Neuronal stem cell (in vitro differentiated cells): ENCODE results near the gene SETD4.

Experiments used
- DNase-seq: peaks from one replicate; pipeline ENCODE4 v3.0.0-alpha.2; 2013; ENCODE audit warnings: low spot score
- H2AFZ ChIP-seq: one replicate; pipeline ENCODE4 v1.6.1; 2013; ENCODE audit warnings: mild to moderate bottlenecking, low read length, inconsistent platforms
- H2AK5ac ChIP-seq: 2 replicates; pipeline ENCODE4 v1.6.1; 2013; ENCODE audit warnings: low read depth, mild to moderate bottlenecking, inconsistent platforms, low read length, moderate library complexity, mixed read lengths
- H2BK120ac ChIP-seq: 2 replicates; pipeline ENCODE4 v1.6.1; 2013; ENCODE audit warnings: low read depth, mild to moderate bottlenecking, inconsistent platforms, low read length, moderate library complexity, mixed read lengths
- H2BK12ac ChIP-seq: one replicate; pipeline ENCODE4 v1.6.1; 2013; ENCODE audit warnings: low read length, inconsistent platforms
- H2BK15ac ChIP-seq: 2 replicates; pipeline ENCODE4 v1.6.1; 2013; ENCODE audit warnings: mild to moderate bottlenecking, low read length, inconsistent platforms, mixed read lengths
- H2BK5ac ChIP-seq: one replicate; pipeline ENCODE4 v1.6.1; 2013; ENCODE audit warnings: inconsistent platforms, mild to moderate bottlenecking, low read length, moderate library complexity
- H3K14ac ChIP-seq: one replicate; pipeline ENCODE4 v1.6.1; 2013; ENCODE audit warnings: low read length, inconsistent platforms
- H3K18ac ChIP-seq: 2 replicates; pipeline ENCODE4 v1.6.1; 2013; ENCODE audit warnings: low read length, inconsistent platforms
- H3K23ac ChIP-seq: 2 replicates; pipeline ENCODE4 v1.6.1; 2013; ENCODE audit warnings: low read depth, mild to moderate bottlenecking, mixed read lengths, low read length, inconsistent platforms; ENCODE audit not compliant: poor library complexity
- H3K27ac ChIP-seq: replicated peaks from 3 replicates; pipeline ENCODE4 v1.5.1; 2013; ENCODE audit warnings: low read length, inconsistent platforms
- H3K27me3 ChIP-seq, 3 experiments: 2 replicates each; pipeline ENCODE4 v1.6.1; 2013; ENCODE audit warnings: low read length in 3 of 3, mild to moderate bottlenecking in 2 of 3, inconsistent platforms in 1 of 3, low read depth in 1 of 3, mixed read lengths in 1 of 3, moderate library complexity in 1 of 3; ENCODE audit not compliant: control insufficient read depth in 3 of 3, insufficient read depth in 3 of 3
- H3K36me3 ChIP-seq, 2 donors: replicated peaks in 1 of 2; 2 replicates each; pipeline ENCODE4 v1.6.1; 2013; ENCODE audit warnings: low read length in 2 of 2; ENCODE audit not compliant: control insufficient read depth in 2 of 2, insufficient read depth in 2 of 2
- H3K4ac ChIP-seq: 2 replicates; pipeline ENCODE4 v1.6.1; 2013; ENCODE audit warnings: inconsistent platforms, mild to moderate bottlenecking, low read length, moderate library complexity
- H3K4me1 ChIP-seq, 2 donors: 1 replicate in 1 of 2; 2 replicates in 1 of 2; pipeline ENCODE4 v1.6.1; 2013; ENCODE audit warnings: low read length in 2 of 2, low read depth in 1 of 2; ENCODE audit not compliant: control insufficient read depth in 2 of 2, insufficient read depth in 1 of 2
- H3K4me2 ChIP-seq: one replicate; pipeline ENCODE4 v1.6.1; 2013; ENCODE audit warnings: mild to moderate bottlenecking, low read length, inconsistent platforms; ENCODE audit not compliant: insufficient read depth, poor library complexity, severe bottlenecking
- H3K4me3 ChIP-seq, 2 donors: 2 replicates each; pipeline ENCODE4 v1.5.1; 2013; ENCODE audit warnings: low read length in 2 of 2, mild to moderate bottlenecking in 2 of 2, inconsistent platforms in 1 of 2, moderate library complexity in 1 of 2
- H3K79me1 ChIP-seq: one replicate; pipeline ENCODE4 v1.6.1; 2013; ENCODE audit warnings: low read depth, mild to moderate bottlenecking, inconsistent platforms, low read length, moderate library complexity
- H3K9ac ChIP-seq: one replicate; pipeline ENCODE4 v1.6.1; 2013; ENCODE audit warnings: mild to moderate bottlenecking, low read depth, low read length, inconsistent platforms; ENCODE audit not compliant: poor library complexity
- H3K9me3 ChIP-seq, 2 donors: replicated peaks in 1 of 2; 2 replicates each; pipeline versions ENCODE3 to v1.6.1; 2013; ENCODE audit warnings: low read length in 2 of 2, mild to moderate bottlenecking in 2 of 2, inconsistent platforms in 1 of 2, low read depth in 1 of 2, mixed read lengths in 1 of 2, moderate library complexity in 1 of 2; ENCODE audit not compliant: control insufficient read depth in 2 of 2, insufficient read depth in 1 of 2
- H4K8ac ChIP-seq: one replicate; pipeline ENCODE4 v1.6.1; 2013; ENCODE audit warnings: low read depth, mild to moderate bottlenecking, inconsistent platforms, low read length, moderate library complexity
- H4K91ac ChIP-seq: one replicate; pipeline ENCODE4 v1.6.1; 2013; ENCODE audit warnings: low read length, low read depth, mild to moderate bottlenecking, inconsistent platforms; ENCODE audit not compliant: poor library complexity
- WGBS, 2 donors: extraction: QIAGEN DNeasy Blood & Tissue Kit; methylation state at CpG; one replicate each; pipeline ENCODE4 v1.1.7; 2013; ENCODE audit warnings: missing lambda C conversion rate in 2 of 2, mixed read lengths in 1 of 2; ENCODE audit not compliant: insufficient read length in 2 of 2, insufficient replicate concordance in 1 of 2; ENCODE audit errors: extremely low coverage in 2 of 2; 5-methylcytosine and 5-hydroxymethylcytosine counted together

The SETD4 gene

GRCh38 chr21:36022427-36023091 lies 37.8 kb downstream of the SETD4 start:
- peaks cover 0 to 12% (median 0%) of the 10 kb centered on the region in 3 experiments for H3K27me3 ChIP-seq
- H3K36me3 ChIP-seq, result no peaks in the 10 kb centered on the region
- no peak overlapping the region for H3K27ac ChIP-seq
- no peak overlapping the region for H2AK5ac ChIP-seq
- no peaks in the 10 kb centered on the region for H3K79me1 ChIP-seq
- no peak overlapping the region for H4K8ac ChIP-seq
- DNase-seq, result no peak
- no peaks in the 10 kb centered on the region for H3K4me1 ChIP-seq
- H2BK120ac ChIP-seq, result no peak overlapping the region
- H2BK12ac ChIP-seq, result no peak overlapping the region
- H3K14ac ChIP-seq, result no peak overlapping the region
- no peak overlapping the region for H3K18ac ChIP-seq
- no peak overlapping the region for H3K4ac ChIP-seq
- H3K4me2 ChIP-seq, result no peak overlapping the region
- H2BK15ac ChIP-seq, result no peak overlapping the region
- H4K91ac ChIP-seq, result no peak overlapping the region
- no peak overlapping the region for H2AFZ ChIP-seq
- whole genome bisulfite sequencing, 2 donors, result no CpG with 5 or more reads among the region's 6 CpGs
- no peak overlapping the region for H2BK5ac ChIP-seq
- no peak overlapping the region for H3K4me3 ChIP-seq
- no peak overlapping the region for H3K23ac ChIP-seq
- no peak overlapping the region for H3K9ac ChIP-seq
- no peaks in the 10 kb centered on the region for H3K9me3 ChIP-seq

- Histone ChIP-seq H2BK120ac (no peak overlapping the region), H2BK12ac (no peak overlapping the region), H3K27me3 (peaks cover 0 to 12% (median 0%) of the 10 kb centered on the region in 3 experiments), H4K91ac (no peak overlapping the region), H3K27ac (no peak overlapping the region), H3K18ac (no peak overlapping the region), H3K4me1 (no peaks in the 10 kb centered on the region), H3K23ac (no peak overlapping the region), H4K8ac (no peak overlapping the region), H3K14ac (no peak overlapping the region), H2BK15ac (no peak overlapping the region), H3K36me3 (no peaks in the 10 kb centered on the region), H2BK5ac (no peak overlapping the region), H3K9me3 (no peaks in the 10 kb centered on the region), H3K9ac (no peak overlapping the region), H3K4ac (no peak overlapping the region), H2AK5ac (no peak overlapping the region), H3K4me3 (no peak overlapping the region), H3K4me2 (no peak overlapping the region), H2AFZ (no peak overlapping the region), H3K79me1 (no peaks in the 10 kb centered on the region)
- no CpG with 5 or more reads among the region's 11 CpGs for WGBS, 2 donors
- DNase-seq, result no peak
These were observed 39.0 kb downstream of the SETD4 start for GRCh38 chr21:36021251-36021837.

GRCh38 chr21:36015045-36015444 lies 45.3 kb downstream of the SETD4 start:
- Histone ChIP-seq H2BK5ac (no peak overlapping the region), H4K8ac (no peak overlapping the region), H2BK120ac (no peak overlapping the region), H3K27ac (no peak overlapping the region), H3K9ac (no peak overlapping the region), H3K9me3 (no peaks in the 10 kb centered on the region), H4K91ac (no peak overlapping the region), H2BK12ac (no peak overlapping the region), H3K4me3 (no peak overlapping the region), H2BK15ac (no peak overlapping the region), H3K79me1 (no peaks in the 10 kb centered on the region), H3K23ac (no peak overlapping the region), H2AK5ac (no peak overlapping the region), H3K14ac (no peak overlapping the region), H3K36me3 (no peaks in the 10 kb centered on the region), H3K4me2 (no peak overlapping the region), H3K18ac (no peak overlapping the region), H3K4me1 (no peaks in the 10 kb centered on the region), H2AFZ (no peak overlapping the region), H3K27me3 (no peaks in the 10 kb centered on the region), H3K4ac (no peak overlapping the region)
- no CpG with 5 or more reads among the region's 5 CpGs for WGBS, 2 donors
- no peak for DNase-seq

- Histone ChIP-seq H4K91ac (no peak overlapping the region), H3K18ac (no peak overlapping the region), H2AFZ (no peak overlapping the region), H3K4me1 (no peaks in the 10 kb centered on the region), H3K9ac (no peak overlapping the region), H3K27ac (no peak overlapping the region), H2BK5ac (no peak overlapping the region), H2AK5ac (no peak overlapping the region), H3K4me2 (no peak overlapping the region), H4K8ac (no peak overlapping the region), H3K14ac (no peak overlapping the region), H3K4me3 (no peak overlapping the region), H3K4ac (no peak overlapping the region), H3K79me1 (no peaks in the 10 kb centered on the region), H2BK120ac (no peak overlapping the region), H3K9me3 (no peaks in the 10 kb centered on the region), H3K27me3 (peaks cover 0 to 3% (median 0%) of the 10 kb centered on the region in 3 experiments), H2BK12ac (no peak overlapping the region), H3K23ac (no peak overlapping the region), H2BK15ac (no peak overlapping the region), H3K36me3 (no peaks in the 10 kb centered on the region)
- no CpG with 5 or more reads among the region's 2 CpGs for WGBS, 2 donors
- DNase-seq, result no peak
These were observed 49.5 kb downstream of the SETD4 start for GRCh38 chr21:36010801-36011200.
